ENCODE data around the gene RALGPS1.

The RALGPS1 gene

GRCh38 chr9:127022913-127023660, 108.5 kb downstream of the RALGPS1 start:
- DNase-seq: no peak

- DNase-seq: no peak
Observed at GRCh38 chr9:127025042-127025441, 110.5 kb downstream of the RALGPS1 start.

GRCh38 chr9:127027694-127028093, 113.1 kb downstream of the RALGPS1 start:
- DNase-seq: no peak

- no peak for DNase-seq
Observed at GRCh38 chr9:127029548-127029947, 115.0 kb downstream of the RALGPS1 start.

GRCh38 chr9:127030814-127031740, 116.5 kb downstream of the RALGPS1 start:
- no peak for DNase-seq

GRCh38 chr9:127032256-127032655, 117.7 kb downstream of the RALGPS1 start:
- no peak for DNase-seq

- DNase-seq: no peak
Observed at GRCh38 chr9:127033061-127033460, 118.5 kb downstream of the RALGPS1 start.

GRCh38 chr9:127033789-127034188, 119.2 kb downstream of the RALGPS1 start:
- DNase-seq: no peak

GRCh38 chr9:127034691-127035090, 120.1 kb downstream of the RALGPS1 start:
- DNase-seq: no peak

- no peak for DNase-seq
Observed at GRCh38 chr9:127035423-127035822, 120.8 kb downstream of the RALGPS1 start.

GRCh38 chr9:127035948-127036347, 121.4 kb downstream of the RALGPS1 start:
- no peak for DNase-seq

- no peak for DNase-seq
Observed at GRCh38 chr9:127036437-127036836, 121.9 kb downstream of the RALGPS1 start.

- DNase-seq: no peak
Observed at GRCh38 chr9:127038531-127038930, 123.9 kb downstream of the RALGPS1 start.

- DNase-seq: no peak
Observed at GRCh38 chr9:127039492-127039891, 124.9 kb downstream of the RALGPS1 start.

GRCh38 chr9:127045148-127045547, 130.6 kb downstream of the RALGPS1 start:
- DNase-seq: no peak

- DNase-seq: no peak
Observed at GRCh38 chr9:127047971-127048370, 133.4 kb downstream of the RALGPS1 start.

GRCh38 chr9:127049044-127049443, 134.5 kb downstream of the RALGPS1 start:
- DNase-seq: peak; percentile 29

- no peak for DNase-seq
Observed at GRCh38 chr9:127049581-127049980, 135.0 kb downstream of the RALGPS1 start.

- DNase-seq: no peak
Observed at GRCh38 chr9:127050152-127050551, 135.6 kb downstream of the RALGPS1 start.

- DNase-seq: no peak
Observed at GRCh38 chr9:127050591-127051001, 136.0 kb downstream of the RALGPS1 start.

GRCh38 chr9:127051881-127052595, 137.5 kb downstream of the RALGPS1 start:
- no peak for DNase-seq

- DNase-seq: no peak
Observed at GRCh38 chr9:127053057-127053821, 138.7 kb downstream of the RALGPS1 start.
